Fibroblast of the conjunctiva (primary cell): ENCODE data around the gene PXMP4.
"Not testable (repeated sequence)": the region's sequence is repeated elsewhere in the genome, so short reads cannot be mapped to it uniquely, and the experiment has no call there.

Experiments
- DNase-seq: peaks from one replicate; pipeline ENCODE4 v3.0.0-alpha.2; 2010; ENCODE audit warnings: low read depth

PXMP4 gene

DNA sequence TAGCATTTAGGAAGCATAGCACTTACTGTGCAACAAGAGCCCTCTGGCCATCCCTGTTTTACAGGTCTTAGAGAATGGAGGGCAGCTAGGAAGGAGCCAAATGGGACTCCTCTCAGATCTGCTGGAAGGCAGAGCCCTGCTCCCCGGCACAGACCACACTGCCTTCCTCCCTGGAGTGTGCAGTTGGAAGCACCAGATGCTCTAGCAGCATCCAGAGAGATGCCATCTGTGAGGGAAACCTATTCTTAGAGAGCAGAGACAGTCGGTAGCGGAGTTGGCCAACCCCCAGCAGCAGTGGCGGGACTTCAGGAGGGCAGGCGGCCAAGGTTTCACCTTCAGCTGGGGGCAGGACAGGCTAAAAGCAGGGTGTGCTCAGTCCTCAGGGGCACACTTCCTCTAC is 17.2 kb downstream of the PXMP4 start:
- DNase-seq: no peak

DNA sequence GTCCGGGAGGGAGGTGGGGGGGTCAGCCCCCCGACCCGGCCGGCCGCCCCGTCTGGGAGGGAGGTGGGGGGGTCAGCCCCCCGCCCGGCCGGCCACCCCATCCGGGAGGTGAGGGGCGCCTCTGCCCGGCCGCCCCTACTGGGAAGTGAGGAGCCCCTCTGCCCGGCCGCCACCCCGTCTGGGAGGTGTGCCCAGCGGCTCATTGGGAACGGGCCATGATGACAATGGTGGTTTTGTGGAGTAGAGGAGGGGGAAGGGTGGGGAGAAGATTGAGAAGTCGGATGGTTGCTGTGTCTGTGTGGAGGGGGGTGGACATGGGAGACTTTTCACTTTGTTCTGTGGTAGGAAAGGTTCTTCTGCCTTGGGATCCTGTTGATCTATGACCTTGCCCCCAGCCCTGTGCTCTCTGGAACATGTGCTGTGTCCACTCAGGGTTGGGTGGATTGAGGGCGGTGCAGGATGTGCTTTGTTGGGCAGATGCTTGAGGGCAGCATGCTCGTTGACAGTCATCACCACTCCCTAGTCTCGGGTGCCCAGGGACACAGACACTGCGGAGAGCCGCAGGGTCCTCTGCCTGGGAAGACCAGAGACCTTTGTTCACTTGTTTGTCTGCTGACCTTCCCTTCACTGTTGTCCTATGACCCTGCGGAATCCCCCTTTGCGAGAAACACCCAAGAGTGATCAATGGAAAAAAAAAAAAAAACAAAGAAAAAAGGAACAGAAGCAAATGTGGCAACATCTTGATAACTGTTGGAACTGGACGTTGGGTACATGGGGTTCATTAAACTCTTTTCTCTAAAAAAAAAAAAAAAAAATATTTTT is 18.3 kb downstream of the PXMP4 start:
- DNase-seq: no peak

DNA sequence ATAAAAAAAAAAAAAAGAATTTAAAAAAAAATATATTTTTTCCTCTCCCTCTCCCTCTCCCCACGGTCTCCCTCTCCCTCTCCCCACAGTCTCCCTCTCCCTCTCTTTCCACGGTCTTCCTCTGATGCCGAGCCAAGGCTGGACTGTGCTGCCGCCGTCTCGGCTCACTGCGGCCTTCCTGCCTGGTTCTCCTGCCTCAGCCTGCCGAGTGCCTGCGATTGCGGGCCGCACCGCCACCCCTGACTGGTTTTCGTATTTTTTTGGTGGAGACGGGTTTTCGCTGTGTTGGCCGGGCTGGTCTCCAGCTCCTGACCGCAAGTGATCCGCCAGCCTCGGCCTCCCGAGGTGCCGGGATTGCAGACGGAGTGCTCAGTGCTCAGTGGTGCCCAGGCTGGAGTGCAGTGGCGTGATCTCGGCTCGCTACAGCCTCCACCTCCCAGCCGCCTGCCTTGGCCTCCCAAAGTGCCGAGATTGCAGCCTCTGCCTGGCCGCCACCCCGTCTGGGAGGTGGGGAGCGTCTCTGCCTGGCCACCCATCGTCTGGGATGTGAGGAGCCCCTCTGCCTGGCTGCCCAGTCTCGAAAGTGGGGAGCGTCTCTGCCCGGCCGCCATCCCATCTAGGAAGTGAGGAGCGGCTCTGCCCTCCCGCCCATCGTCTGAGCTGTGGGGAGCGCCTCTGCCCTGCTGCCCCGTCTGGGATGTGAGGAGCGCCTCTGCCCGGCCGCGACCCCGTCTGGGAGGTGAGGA is 19.2 kb downstream of the PXMP4 start:
- DNase-seq: not testable (repeated sequence)

DNA sequence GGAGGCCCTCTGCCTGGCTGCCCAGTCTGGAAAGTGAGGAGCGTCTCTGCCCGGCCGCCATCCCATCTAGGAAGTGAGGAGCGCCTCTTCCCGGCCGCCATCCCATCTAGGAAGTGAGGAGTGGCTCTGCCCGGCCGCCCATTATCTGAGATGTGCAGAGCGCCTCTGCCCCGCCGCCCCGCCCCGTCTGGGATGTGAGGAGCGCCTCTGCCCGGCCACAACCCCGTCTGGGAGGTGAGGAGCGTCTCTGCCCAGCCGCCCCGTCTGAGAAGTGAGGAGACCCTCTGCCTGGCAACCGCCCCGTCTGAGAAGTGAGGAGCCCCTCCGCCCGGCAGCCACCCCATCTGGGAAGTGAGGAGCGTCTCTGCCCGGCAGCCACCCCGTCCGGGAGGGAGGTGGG is 21.1 kb downstream of the PXMP4 start:
- not testable (repeated sequence) for DNase-seq

DNA sequence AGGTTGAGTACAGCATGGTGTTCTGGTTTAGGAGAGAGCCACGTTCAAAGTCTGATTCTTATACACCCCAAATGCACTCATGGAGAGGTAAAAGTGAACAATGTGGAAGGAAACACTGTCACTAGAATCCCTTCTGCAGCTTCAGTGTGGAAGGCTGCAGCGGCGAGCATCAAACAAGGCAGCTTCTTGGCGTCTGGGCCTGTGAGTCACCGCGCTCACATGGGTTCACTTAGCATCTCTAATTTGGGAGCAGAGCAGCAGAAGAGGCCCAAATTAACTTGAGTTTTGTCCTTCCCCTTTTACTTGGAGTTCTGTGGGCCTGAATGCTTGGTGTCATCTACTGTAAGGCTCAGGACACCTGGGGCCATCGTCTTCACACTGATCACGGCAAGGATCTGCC is 23.0 kb downstream of the PXMP4 start:
- peak; percentile 68 for DNase-seq

DNA sequence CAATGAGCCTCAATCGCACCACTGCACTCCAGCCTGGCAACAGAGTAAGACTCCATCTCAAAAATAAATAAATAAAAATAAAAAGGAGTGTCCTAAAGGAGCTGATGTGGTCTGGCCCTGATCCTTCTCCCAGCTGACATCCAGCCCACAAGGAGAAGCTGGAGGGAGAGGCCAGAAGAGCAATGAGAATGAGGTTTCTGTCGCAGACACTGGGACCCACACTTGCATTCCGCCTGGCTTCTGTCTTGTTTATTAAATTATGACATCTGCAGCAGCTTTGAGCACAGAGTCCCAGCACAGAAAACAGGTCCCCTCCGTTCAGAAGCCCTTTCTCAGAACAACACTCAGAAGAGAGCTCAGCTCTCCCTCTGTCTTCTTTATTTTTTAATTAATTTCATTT is 23.7 kb downstream of the PXMP4 start:
- DNase-seq: no peak

DNA sequence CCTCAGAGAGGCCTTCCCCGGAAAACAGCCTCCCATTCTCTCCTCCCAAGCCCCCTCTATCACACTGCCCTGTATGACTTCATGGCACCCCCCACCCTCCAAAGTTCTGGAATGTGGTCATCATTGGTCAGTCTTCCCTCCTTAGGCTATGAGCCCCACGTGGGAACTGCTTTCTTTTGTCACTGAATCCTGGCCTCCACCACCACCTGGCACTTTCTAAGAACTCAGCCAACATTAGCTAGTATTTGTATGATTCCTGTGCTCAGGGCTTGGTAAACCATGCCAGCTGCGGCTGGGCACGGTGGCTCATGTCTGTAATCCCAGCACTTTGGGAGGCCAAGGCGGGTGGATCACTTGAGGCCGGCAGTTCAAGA is 25.5 kb downstream of the PXMP4 start:
- no peak for DNase-seq

DNA sequence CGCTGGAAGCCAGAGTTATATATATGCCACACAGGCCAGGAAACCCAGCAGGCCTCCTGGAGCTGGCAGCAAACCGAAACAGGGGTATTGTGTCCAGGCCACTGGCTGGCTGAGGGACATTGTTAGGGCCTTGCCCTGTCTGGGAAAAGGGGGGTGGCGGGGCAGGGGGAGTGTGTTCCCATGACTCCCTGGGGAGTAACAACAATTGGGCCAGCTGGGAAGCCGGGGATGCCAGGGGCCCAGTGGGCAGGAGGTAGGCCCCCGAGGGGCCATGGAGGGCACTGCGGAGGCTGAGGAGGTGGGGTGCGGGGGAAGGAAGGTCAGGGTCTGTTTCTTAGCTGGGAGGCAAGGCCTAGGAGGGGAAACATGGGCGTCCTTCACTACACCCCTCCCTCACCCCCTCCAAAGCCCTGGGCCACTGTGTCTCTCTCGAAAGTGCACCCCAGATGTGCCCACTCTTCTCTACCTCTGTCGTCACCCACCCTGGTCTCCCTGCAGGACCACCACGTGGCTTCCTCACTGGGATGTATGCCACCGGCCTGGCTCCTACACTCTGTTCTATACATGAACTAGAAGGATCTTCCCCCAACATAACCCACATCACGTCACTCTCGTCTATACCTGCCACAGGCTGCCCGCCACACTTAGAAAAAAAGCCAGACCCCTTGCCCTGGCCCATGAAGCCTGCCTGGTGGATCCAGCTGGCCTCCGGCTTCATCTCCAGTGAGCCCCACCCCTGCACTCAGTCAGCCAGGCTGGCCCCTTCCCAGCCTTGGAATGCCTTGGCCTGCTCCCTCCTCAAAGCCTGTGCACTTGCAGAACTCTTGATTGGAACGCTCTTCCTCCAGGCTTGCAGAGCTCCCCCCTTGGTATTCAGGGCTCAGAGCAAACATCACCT is 26.1 kb downstream of the PXMP4 start:
- DNase-seq: no peak

DNA sequence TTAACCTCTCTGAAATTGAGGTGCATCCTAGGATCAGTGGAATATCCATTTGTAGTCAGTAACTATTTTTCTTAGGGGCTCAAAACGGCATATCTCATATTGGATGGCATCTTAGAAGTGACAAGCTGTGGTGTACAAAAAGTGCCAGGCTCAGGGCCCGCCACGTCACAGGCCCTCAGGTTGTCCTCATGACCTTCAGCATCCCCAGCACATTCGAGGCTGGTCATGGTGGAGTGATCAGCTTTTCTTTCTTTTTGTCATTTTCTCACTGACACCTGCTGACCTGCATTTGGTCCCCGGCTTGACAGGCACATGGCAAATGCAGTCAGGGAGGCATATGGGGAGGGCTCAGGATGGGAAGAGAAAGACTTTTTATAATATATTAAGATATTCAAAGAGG is 26.8 kb downstream of the PXMP4 start:
- no peak for DNase-seq

DNA sequence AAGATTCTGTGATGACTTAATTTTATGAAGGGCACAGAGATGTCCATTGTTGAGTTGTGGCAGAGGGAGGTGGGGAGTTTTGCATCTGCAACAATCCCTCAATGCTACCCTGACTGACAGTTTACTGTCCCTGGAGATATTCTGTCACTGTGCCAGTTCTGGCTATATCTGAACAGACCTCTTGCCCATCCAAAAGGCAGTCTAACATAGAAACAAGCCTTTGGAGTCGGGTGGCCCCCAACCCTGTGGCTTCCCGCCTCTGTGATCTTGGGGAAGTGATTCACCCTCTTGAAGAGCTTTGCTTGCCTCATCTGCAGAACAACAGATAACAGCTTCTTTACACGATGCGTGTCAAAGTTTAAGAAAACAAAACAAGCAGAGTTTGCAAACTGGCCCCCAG is 30.1 kb downstream of the PXMP4 start:
- DNase-seq: no peak

DNA sequence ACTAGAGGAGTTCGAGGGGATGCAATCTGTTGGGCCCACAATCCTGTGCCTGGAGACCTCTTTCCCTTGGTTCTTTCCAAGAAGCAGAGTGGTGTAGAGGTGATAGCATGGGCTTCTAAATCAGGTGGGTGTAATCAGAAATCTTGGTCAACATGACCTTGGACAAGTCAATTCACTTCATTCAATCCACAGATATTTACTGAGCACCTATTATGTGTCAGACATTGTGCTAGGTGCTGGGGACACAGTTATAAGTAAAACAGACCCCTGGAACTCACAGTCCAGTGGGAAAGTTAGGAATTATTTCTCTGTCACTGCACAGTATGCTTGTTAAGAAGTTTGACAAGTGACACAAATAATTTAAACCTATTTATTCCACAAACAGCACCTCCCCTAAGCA is 30.6 kb downstream of the PXMP4 start:
- DNase-seq: no peak

DNA sequence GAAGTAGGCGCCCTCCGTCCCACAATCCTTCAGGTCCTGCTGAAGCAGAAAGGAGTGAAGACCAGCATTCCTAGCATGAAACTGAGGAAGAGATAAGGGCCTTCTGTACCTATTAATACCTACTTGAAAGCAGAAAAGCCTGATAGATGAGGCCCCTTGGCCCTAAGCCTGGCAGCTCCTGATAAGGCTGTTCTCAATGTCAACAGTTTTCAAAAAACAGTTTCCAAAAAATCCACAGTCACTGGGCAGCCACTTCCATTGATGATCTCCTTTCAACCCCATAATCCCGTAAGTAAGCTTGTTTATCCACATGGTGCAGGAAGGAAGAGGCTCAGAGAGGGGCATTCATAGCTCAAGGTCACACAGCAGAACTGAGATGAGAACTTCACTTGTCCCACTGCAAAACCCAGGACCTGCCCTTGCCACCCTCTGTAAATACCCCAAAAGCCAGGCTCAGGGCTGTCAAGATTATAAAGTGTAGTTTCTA is 31.1 kb downstream of the PXMP4 start:
- no peak for DNase-seq

DNA sequence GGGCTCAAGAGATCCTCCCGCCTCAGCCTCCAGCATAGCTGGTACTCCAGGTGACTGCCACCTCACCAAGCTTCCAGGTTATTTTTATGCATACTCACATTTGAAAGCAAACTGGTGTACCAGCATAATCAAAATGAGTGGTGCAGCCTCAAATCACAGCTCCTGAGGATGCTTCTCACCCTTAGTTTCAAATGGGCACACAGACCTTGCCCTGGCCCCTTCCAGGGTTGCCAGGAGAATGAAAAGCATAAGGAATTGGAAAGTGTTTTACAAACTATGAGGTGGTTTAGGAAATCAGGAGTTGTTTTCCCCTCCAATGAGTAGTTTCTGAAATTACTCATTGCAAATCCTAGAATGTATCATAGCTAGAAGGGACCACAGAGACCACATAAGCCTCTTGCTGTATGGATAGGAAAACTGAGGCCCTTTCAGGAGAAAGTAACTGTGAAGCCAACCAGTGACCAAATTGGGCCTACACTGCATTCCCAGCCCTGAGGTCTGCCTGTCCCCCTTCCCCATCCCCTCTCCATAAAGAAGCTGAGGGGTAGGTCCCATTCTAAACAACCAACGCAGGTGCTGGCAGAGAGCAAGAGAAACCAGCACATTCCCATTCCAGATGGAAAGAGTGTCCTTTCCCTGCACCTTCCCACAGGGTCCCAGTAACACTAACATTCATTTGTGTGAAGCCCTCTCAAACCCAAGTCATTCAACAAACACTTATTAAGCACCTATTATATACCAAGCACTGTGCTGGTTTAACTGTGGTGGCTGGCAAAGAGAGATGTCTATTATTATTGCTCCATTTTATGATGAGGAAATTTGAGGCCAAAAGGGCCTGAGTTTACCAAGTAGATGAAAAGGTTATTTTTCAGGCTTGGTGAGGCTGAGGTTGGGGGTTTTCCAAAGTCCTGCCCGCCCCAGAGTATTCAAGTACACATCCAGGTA is 31.8 kb downstream of the PXMP4 start:
- DNase-seq: no peak

DNA sequence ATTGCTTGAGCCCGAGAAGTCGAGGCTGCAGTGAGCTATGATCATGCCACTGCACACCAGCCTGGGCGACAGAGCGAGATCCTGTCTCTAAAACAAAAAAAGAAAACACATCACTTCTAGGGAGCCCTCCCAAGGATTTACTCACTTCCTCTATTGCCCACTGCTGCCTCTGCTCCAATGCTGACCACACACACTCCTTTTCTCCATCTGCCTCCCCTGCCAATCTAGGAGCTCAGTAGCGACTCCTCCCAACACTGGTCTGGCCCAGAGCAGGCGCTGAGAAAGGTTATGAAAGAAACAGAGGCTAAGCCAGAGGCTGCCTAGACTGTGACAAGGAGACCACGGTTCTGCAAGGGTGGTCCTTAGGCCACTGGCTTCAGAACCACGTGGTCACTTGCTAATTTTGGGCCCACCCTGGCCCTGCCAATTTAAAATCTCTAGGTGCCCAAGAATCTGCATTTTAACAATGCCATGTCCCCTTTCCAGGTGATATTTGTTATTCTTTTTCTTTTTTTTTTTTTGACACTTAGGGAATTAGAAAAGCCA is 32.7 kb downstream of the PXMP4 start:
- no peak for DNase-seq

DNA sequence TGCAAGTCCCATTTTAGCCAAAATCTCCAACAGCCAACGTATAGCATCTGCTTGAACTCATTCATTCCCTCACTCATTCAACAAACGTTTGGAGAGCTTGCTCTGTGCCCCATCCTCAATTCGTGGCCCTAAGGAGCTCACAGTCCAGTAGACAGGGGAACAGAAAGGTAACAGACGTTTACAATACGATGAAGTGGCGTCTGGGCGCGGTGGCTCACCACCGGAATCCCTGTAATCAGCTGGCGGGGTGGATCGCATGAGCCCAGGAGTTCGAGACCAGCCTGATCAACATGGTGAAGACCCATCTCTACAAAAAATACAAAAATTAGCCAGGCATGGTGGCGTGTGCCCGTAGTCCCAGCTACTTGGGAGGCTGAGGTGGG is 33.1 kb downstream of the PXMP4 start:
- no peak for DNase-seq

DNA sequence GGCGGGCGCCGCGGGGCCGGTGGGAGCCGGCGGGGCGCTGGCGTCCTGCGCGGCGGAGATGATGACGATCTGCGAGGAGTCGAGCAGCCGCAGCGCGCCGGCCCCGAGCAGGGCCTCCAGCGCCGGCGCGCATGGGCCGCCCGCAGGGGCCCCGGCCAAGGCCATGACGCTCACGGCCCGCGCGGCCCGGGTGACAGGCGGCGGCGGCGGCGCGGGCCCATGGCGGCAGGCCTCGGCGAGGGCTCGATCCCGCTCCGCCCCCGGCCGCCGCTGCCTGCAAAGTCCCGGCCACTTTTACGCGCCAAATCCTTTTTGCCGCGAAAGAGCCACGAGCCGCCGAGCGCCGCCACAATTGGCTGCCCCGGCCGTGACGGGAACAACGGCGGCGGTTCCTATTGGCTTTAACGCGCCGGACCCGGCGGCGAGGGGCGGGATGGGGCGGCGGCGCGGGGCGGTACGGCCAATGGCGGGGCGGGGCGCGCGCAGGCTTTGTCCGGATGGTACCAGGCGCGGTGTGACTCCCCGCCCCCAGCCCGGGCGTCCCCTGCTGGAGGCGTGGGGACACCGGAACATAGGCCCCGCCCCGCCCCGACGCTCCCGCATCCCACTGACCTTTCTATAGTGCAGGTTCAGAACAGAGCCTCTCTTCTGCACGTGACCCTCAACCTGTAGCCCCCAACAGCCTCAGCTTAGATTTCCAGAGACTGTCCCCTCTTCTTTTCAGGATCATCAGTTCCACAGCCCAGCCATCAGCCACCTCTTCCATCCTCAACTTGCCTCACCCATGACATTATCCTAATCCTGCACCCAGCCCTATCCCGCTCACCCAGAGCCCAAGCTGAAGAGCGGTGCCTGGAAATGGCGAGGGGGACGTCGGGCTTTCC is 33.8 kb downstream of the PXMP4 start, which contains the start of gene E2F1:
Gene E2F1, minus strand, starts transcription at position 286 of the 884 bp plus-strand sequence. Its CDS starts 121 bp downstream, at position 165.
- DNase-seq: peak; percentile 73

DNA sequence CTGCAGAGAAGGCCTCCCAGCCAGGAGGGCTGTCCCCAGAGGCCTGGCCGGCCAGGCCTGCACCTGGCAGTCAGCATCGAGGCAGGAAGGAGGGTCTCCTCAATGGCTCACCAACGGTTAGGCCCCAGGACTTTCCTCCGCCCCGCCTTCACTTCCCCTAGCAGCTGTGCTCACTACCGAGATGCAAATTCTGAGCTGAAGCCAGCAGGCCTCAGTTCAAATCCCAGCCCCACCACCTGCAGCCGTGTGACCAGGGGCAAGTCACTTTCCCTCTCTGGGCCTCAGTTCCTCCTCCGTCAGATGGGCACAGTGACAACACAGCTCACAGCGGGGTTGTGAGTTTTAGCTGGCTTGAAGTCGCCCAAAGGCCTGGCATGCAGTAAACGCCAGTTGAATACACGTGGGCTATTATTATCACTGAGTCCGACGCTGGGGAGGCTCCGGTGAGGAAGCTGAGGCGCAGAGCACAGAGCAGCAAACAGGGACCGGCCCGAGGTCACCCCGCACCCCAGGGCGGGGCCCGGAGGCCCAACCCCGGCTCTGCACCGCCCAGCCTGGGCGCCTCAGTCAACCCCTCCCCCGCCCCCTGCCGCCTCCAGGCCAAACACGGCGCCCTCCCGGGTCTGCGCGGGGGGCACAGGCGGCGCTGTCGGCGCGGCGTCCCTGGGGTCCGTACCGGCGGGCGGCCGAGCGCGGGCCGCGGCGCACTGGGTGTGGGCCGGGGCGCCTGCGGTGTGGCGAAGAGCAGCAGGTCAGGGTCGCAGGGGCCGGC is 34.6 kb downstream of the PXMP4 start:
- no peak for DNase-seq

DNA sequence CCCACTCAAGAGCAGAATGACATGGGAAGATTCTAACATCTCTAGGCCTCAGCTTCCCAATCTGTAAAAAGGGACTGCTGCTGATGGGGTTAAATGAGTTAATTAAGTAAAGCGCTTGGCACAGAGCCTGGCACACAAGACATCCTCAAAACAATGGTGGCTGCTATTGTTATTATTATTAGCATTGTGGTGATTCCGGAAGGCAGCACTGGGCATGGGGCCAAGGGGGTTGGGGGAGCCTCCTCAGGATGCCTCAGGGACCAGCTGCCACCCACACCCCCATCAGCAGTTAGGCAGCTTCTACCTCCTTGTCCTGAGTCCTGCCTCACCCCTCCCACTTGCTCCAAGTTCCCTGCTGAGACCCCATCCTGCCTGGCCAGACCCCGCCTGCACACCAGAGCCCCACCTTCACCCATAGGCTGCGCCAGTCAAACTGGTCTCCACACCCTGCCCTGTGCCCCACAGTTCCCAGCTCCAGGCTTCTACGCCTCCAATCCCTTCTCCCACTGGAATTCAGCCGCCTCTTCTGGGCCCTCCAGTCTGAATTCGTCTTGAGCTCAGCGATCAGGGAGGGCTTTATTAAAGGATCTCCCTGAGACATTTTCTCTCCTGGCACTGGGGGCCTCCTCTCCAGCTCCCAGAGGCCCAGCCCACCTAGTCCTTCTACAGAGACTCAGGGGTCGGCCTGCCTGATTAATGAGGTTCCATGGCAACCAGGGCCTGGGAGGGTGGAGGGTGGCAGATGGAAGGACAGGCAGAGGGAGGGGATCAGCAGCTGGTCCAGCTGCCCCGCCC is 35.4 kb downstream of the PXMP4 start:
- DNase-seq: no peak
